Measurements from ENCODE around the gene ARHGAP6.
A peak's percentile ranks its signal among the peaks of the same experiment; 100 is the strongest.
"Not testable (repeated sequence)": the region's sequence is repeated elsewhere in the genome, so short reads cannot be mapped to it uniquely, and the experiment has no call there.

The ARHGAP6 gene

GRCh38 chrX:11265352-11265751 is 400.4 kb downstream of the ARHGAP6 start:
- FAIRE-seq, result no peak
- no peak for DNase-seq (ENCODE audit: insufficient read length)
- no peak for TF ChIP-seq TAF1 (IDR thresholded peaks at IDR 0.05; ENCODE audit: borderline replicate concordance, low read depth, low read length)
- TF ChIP-seq POLR2A (IDR thresholded peaks at IDR 0.05; ENCODE audit: low read depth, low read length), result no peak
- TF ChIP-seq POLR2AphosphoS5 (IDR thresholded peaks at IDR 0.05; ENCODE audit: low read depth, low read length), result no peak

GRCh38 chrX:11264925-11265324 is 400.8 kb downstream of the ARHGAP6 start:
- DNase-seq (ENCODE audit: insufficient read length) (no peak), FAIRE-seq (no peak)
- TF ChIP-seq TAF1 (IDR thresholded peaks at IDR 0.05; ENCODE audit: borderline replicate concordance, low read depth, low read length), result no peak
- no peak for TF ChIP-seq POLR2A (IDR thresholded peaks at IDR 0.05; ENCODE audit: low read depth, low read length)
- TF ChIP-seq POLR2AphosphoS5 (IDR thresholded peaks at IDR 0.05; ENCODE audit: low read depth, low read length), result no peak

- no peak for TF ChIP-seq TAF1 (IDR thresholded peaks at IDR 0.05; ENCODE audit: borderline replicate concordance, low read depth, low read length)
- no peak for TF ChIP-seq POLR2A (IDR thresholded peaks at IDR 0.05; ENCODE audit: low read depth, low read length)
- TF ChIP-seq POLR2AphosphoS5 (IDR thresholded peaks at IDR 0.05; ENCODE audit: low read depth, low read length), result no peak
- no peak for FAIRE-seq
- no peak for DNase-seq (ENCODE audit: insufficient read length)
Measured at GRCh38 chrX:11261260-11261659, 404.5 kb downstream of the ARHGAP6 start.

GRCh38 chrX:11259437-11259836 is 406.3 kb downstream of the ARHGAP6 start:
- no peak for TF ChIP-seq TAF1 (IDR thresholded peaks at IDR 0.05; ENCODE audit: borderline replicate concordance, low read depth, low read length)
- TF ChIP-seq POLR2A (IDR thresholded peaks at IDR 0.05; ENCODE audit: low read depth, low read length), result no peak
- TF ChIP-seq POLR2AphosphoS5 (IDR thresholded peaks at IDR 0.05; ENCODE audit: low read depth, low read length), result no peak
- no peak for DNase-seq (ENCODE audit: insufficient read length)
- FAIRE-seq, result no peak

- FAIRE-seq, result no peak
- TF ChIP-seq POLR2A (IDR thresholded peaks at IDR 0.05; ENCODE audit: low read depth, low read length) (no peak), TAF1 (IDR thresholded peaks at IDR 0.05; ENCODE audit: borderline replicate concordance, low read depth, low read length) (no peak), POLR2AphosphoS5 (IDR thresholded peaks at IDR 0.05; ENCODE audit: low read depth, low read length) (no peak)
- DNase-seq (ENCODE audit: insufficient read length), result no peak
Measured at GRCh38 chrX:11257711-11258110, 408.0 kb downstream of the ARHGAP6 start.

- FAIRE-seq, result no peak
Measured at GRCh38 chrX:11257290-11257689, 408.4 kb downstream of the ARHGAP6 start.

GRCh38 chrX:11254417-11255109 is 411.2 kb downstream of the ARHGAP6 start:
- DNase-seq (ENCODE audit: insufficient read length) (no peak), FAIRE-seq (no peak)
- TF ChIP-seq TAF1 (IDR thresholded peaks at IDR 0.05; ENCODE audit: borderline replicate concordance, low read depth, low read length), result no peak

More at GRCh38 chrX:11257290-11257689, 408.4 kb downstream of the ARHGAP6 start:
- no peak for DNase-seq (ENCODE audit: insufficient read length)
- TF ChIP-seq TAF1 (IDR thresholded peaks at IDR 0.05; ENCODE audit: borderline replicate concordance, low read depth, low read length), result no peak
- no peak for TF ChIP-seq POLR2A (IDR thresholded peaks at IDR 0.05; ENCODE audit: low read depth, low read length)
- no peak for TF ChIP-seq POLR2AphosphoS5 (IDR thresholded peaks at IDR 0.05; ENCODE audit: low read depth, low read length)

GRCh38 chrX:11244636-11245035 is 421.1 kb downstream of the ARHGAP6 start:
- FAIRE-seq (no peak), DNase-seq (ENCODE audit: insufficient read length) (no peak)
- no peak for TF ChIP-seq POLR2AphosphoS5 (IDR thresholded peaks at IDR 0.05; ENCODE audit: low read depth, low read length)
- TF ChIP-seq TAF1 (IDR thresholded peaks at IDR 0.05; ENCODE audit: borderline replicate concordance, low read depth, low read length), result no peak
- no peak for TF ChIP-seq POLR2A (IDR thresholded peaks at IDR 0.05; ENCODE audit: low read depth, low read length)

- DNase-seq (ENCODE audit: insufficient read length) (no peak), FAIRE-seq (no peak)
- TF ChIP-seq POLR2A (IDR thresholded peaks at IDR 0.05; ENCODE audit: low read depth, low read length), result no peak
- no peak for TF ChIP-seq POLR2AphosphoS5 (IDR thresholded peaks at IDR 0.05; ENCODE audit: low read depth, low read length)
- TF ChIP-seq TAF1 (IDR thresholded peaks at IDR 0.05; ENCODE audit: borderline replicate concordance, low read depth, low read length), result no peak
Measured at GRCh38 chrX:11242704-11243103, 423.0 kb downstream of the ARHGAP6 start.

- FAIRE-seq, result no peak
- TF ChIP-seq POLR2AphosphoS5 (IDR thresholded peaks at IDR 0.05; ENCODE audit: low read depth, low read length) (no peak), POLR2A (IDR thresholded peaks at IDR 0.05; ENCODE audit: low read depth, low read length) (no peak), TAF1 (IDR thresholded peaks at IDR 0.05; ENCODE audit: borderline replicate concordance, low read depth, low read length) (no peak)
- DNase-seq (ENCODE audit: insufficient read length), result no peak
Measured at GRCh38 chrX:11241720-11242119, 424.0 kb downstream of the ARHGAP6 start.

- TF ChIP-seq TAF1 (IDR thresholded peaks at IDR 0.05; ENCODE audit: borderline replicate concordance, low read depth, low read length) (no peak), POLR2A (IDR thresholded peaks at IDR 0.05; ENCODE audit: low read depth, low read length) (no peak), POLR2AphosphoS5 (IDR thresholded peaks at IDR 0.05; ENCODE audit: low read depth, low read length) (no peak)
- DNase-seq (ENCODE audit: insufficient read length) (no peak), FAIRE-seq (peak; percentile 17)
Measured at GRCh38 chrX:11239230-11239629, 426.5 kb downstream of the ARHGAP6 start.

- not testable (repeated sequence) for FAIRE-seq; DNase-seq (ENCODE audit: insufficient read length)
Measured at GRCh38 chrX:11235377-11235776, 430.3 kb downstream of the ARHGAP6 start.

Measured in GM12892 (cell line).